GM12878 (cell line): Measurements from ENCODE around the gene COL19A1. TPM values are rescaled to one million over a fixed set of nuclear protein-coding genes. Genes with fewer than 3 reads are reported as not detected.

Source experiments
- CEBPB ChIP-seq, 2 experiments: fragments of 150-350 bp in 1 of 2; IDR thresholded peaks; 2 replicates each; pipeline ENCODE4 v1.6.1; 2012 to 2014; ENCODE audit warnings: low read depth in 2 of 2, low read length in 2 of 2, borderline replicate concordance in 1 of 2, inconsistent platforms in 1 of 2
- CREB1 ChIP-seq: IDR thresholded peaks from 2 replicates; pipeline ENCODE4 v1.6.1; 2012; ENCODE audit warnings: low read depth, mild to moderate bottlenecking, inconsistent platforms
- CREM ChIP-seq: IDR thresholded peaks from 2 replicates; pipeline ENCODE4 v1.6.1; 2014; ENCODE audit warnings: antibody characterized with exemption, low read depth
- EZH2 ChIP-seq: IDR thresholded peaks from 2 replicates; pipeline ENCODE4 v1.6.1; 2012; ENCODE audit warnings: low read depth, mild to moderate bottlenecking, control low read depth, inconsistent platforms, low read length, borderline replicate concordance; ENCODE audit not compliant: control insufficient read depth
- HCFC1 ChIP-seq: fragments of 150-350 bp; IDR thresholded peaks from 2 replicates; pipeline ENCODE4 v1.6.1; 2014; ENCODE audit warnings: low read length
- HDAC6 ChIP-seq: fragments of 200-600 bp; sonication (generic); IDR thresholded peaks from one replicate; pipeline ENCODE4 v1.8.0; 2017; ENCODE audit warnings: antibody characterized with exemption; ENCODE audit not compliant: unreplicated experiment
- IKZF2 ChIP-seq, 2 experiments: fragments of 450-650 bp; IDR thresholded peaks; 2 replicates each; pipeline ENCODE4 v1.6.1; 2017; ENCODE audit warnings: mild to moderate bottlenecking in 2 of 2, moderate library complexity in 2 of 2
- JUND ChIP-seq: IDR thresholded peaks from 2 replicates; pipeline ENCODE4 v1.6.1; 2012; ENCODE audit warnings: low read depth, mild to moderate bottlenecking, low read length, improper control_type of control experiment, moderate library complexity
- MAX ChIP-seq: IDR thresholded peaks from 2 replicates; pipeline ENCODE4 v1.6.1; 2012; ENCODE audit warnings: low read depth, low read length, improper control_type of control experiment
- NFYB ChIP-seq: IDR thresholded peaks from 2 replicates; pipeline ENCODE4 v1.6.1; 2011; ENCODE audit warnings: low read depth, mild to moderate bottlenecking, low read length, improper control_type of control experiment, moderate library complexity; ENCODE audit not compliant: insufficient read depth
- NKRF ChIP-seq: fragments of 450-650 bp; conservative IDR thresholded peaks from 2 replicates; pipeline ENCODE4 v1.6.1; 2017; ENCODE audit warnings: mild to moderate bottlenecking, moderate library complexity
- NR2C1 ChIP-seq: fragments of 450-650 bp; IDR thresholded peaks from 2 replicates; pipeline ENCODE4 v1.6.1; 2017; ENCODE audit warnings: antibody characterized with exemption, mild to moderate bottlenecking, moderate library complexity
- PAX5 ChIP-seq: IDR thresholded peaks from 2 replicates; pipeline ENCODE4 v1.6.1; 2011; ENCODE audit warnings: low read depth, low read length, borderline replicate concordance
- POLR2A ChIP-seq: IDR thresholded peaks from 2 replicates; pipeline ENCODE4 v1.6.1; 2011; ENCODE audit warnings: low read depth, mild to moderate bottlenecking, low read length
- POU2F2 ChIP-seq: IDR thresholded peaks from 3 replicates; pipeline ENCODE4 v1.6.1; 2011; ENCODE audit warnings: low read depth, mild to moderate bottlenecking, low read length, borderline replicate concordance
- RBBP5 ChIP-seq: fragments of 200-600 bp; sonication (generic); conservative IDR thresholded peaks from 2 replicates; pipeline ENCODE4 v1.6.1; 2016
- SIN3A ChIP-seq: IDR thresholded peaks from 2 replicates; pipeline ENCODE4 v1.6.1; 2012; ENCODE audit warnings: low read depth, low read length, improper control_type of control experiment
- STAT3 ChIP-seq: IDR thresholded peaks from 2 replicates; pipeline ENCODE4 v1.6.1; 2011; ENCODE audit warnings: low read depth, low read length, improper control_type of control experiment
- TCF3 ChIP-seq: IDR thresholded peaks from 2 replicates; pipeline ENCODE4 v1.6.1; 2012; ENCODE audit warnings: low read depth, mild to moderate bottlenecking, low read length, borderline replicate concordance; ENCODE audit not compliant: insufficient read depth
- USF1 ChIP-seq: IDR thresholded peaks from 2 replicates; pipeline ENCODE4 v1.6.1; 2011; ENCODE audit warnings: borderline replicate concordance, low read depth, mild to moderate bottlenecking, moderate library complexity, mixed read lengths, low read length; ENCODE audit not compliant: insufficient read depth; ENCODE audit errors: extremely low read length
- ZSCAN29 ChIP-seq: fragments of 450-650 bp; IDR thresholded peaks from 2 replicates; pipeline ENCODE4 v1.6.1; 2017; ENCODE audit warnings: mild to moderate bottlenecking, moderate library complexity
- polyA plus RNA-seq, 11 experiments: library from polyadenylated mRNA; depleted of rRNA in 4 of 11; unstranded in 6 of 11; stranded (reverse) in 5 of 11; fragments of >200 nt; fragmentation: Nextera tagmentation in 4 of 11; fragmentation: Illumina TruSeq in 1 of 11; extraction: Ambion mirVana in 4 of 11; extraction: Trizol in 1 of 11; gene quantifications; 1 replicate in 1 of 11; 2 replicates in 10 of 11; pipeline versions ENCODE4 v1.2.1 to v1.2.3, GENCODE V29; 2011 to 2016; ENCODE audit warnings: inconsistent platforms in 2 of 11, missing spikeins in 2 of 11, low read depth in 1 of 11
- total RNA-seq, 4 experiments: library from RNA; depleted of rRNA in 3 of 4; stranded (reverse); fragments of >200 nt in 3 of 4; fragmentation: Illumina TruSeq in 1 of 4; extraction: Trizol in 1 of 4; gene quantifications; 2 replicates each; pipeline versions ENCODE4 v1.2.1 to v1.2.3, GENCODE V29; 2013 to 2021
- TF ChIP-seq, protein P1 (sequence below): IDR thresholded peaks from 2 replicates; pipeline ENCODE4 v1.6.1; 2012; ENCODE audit warnings: low read length, inconsistent platforms
- TF ChIP-seq, protein P2 (sequence below): IDR thresholded peaks from 2 replicates; pipeline ENCODE4 v1.6.1; 2012; ENCODE audit warnings: improper control_type of control experiment, low read depth, low read length; ENCODE audit not compliant: insufficient replicate concordance

Gene COL19A1
- total and polyA plus RNA-seq, 10 of the 15 experiments (the other 5 are each of a cell fraction or from before 2014, with no cell fraction given): 1.1 to 13.5 (median 4.1) TPM

DNA sequence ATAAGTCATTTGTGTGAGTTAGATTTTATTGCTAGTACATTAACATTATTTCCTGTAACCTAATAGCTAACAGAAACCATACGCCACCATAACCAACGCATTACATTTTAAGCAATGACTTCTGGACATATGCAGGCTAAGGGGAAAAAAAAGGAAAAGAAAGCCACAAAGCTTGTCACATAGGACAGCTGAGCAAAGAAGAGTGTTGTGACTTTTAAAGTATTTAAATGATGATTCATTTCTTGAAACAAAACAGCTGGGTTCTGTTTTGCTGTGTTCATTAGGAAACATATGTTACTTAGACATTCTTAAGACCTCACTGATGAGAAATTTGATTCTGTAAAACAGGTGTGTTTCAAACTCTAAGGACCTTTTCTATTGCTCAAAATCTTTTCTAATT is 265.2 kb downstream of the COL19A1 start (continued):
- TF ChIP-seq NKRF (peak; percentile 47; the same call in 1 of the 2 replicates), JUND (peak; percentile 82), TCF3 (peak; percentile 79; the same call in 1 of the 2 replicates), SIN3A (peak; percentile 85), CREM (no peak), RBBP5 (no peak), MAX (no peak), POU2F2 (0 out of 3 replicates have a peak, but pooled peaks have one; percentile 36), PAX5 (no peak), CEBPB (IDR thresholded peaks at IDR 0.05; ENCODE audit: borderline replicate concordance in 1 of 2, low read depth in 2 of 2, low read length in 2 of 2) (no peak), NFYB (no peak), USF1 (no peak), STAT3 (no peak), POLR2A (no peak), HDAC6 (no peak), HCFC1 (no peak), EZH2 (no peak), ZSCAN29 (no peak), IKZF2 (IDR thresholded peaks at IDR 0.05) (peak; percentile 82 to 83), NR2C1 (no peak), CREB1 (peak; percentile 60; the same call in 1 of the 2 replicates)
- TF ChIP-seq, protein P1, sequence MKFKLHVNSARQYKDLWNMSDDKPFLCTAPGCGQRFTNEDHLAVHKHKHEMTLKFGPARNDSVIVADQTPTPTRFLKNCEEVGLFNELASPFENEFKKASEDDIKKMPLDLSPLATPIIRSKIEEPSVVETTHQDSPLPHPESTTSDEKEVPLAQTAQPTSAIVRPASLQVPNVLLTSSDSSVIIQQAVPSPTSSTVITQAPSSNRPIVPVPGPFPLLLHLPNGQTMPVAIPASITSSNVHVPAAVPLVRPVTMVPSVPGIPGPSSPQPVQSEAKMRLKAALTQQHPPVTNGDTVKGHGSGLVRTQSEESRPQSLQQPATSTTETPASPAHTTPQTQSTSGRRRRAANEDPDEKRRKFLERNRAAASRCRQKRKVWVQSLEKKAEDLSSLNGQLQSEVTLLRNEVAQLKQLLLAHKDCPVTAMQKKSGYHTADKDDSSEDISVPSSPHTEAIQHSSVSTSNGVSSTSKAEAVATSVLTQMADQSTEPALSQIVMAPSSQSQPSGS: peak; percentile 84
- TF ChIP-seq, protein P2, sequence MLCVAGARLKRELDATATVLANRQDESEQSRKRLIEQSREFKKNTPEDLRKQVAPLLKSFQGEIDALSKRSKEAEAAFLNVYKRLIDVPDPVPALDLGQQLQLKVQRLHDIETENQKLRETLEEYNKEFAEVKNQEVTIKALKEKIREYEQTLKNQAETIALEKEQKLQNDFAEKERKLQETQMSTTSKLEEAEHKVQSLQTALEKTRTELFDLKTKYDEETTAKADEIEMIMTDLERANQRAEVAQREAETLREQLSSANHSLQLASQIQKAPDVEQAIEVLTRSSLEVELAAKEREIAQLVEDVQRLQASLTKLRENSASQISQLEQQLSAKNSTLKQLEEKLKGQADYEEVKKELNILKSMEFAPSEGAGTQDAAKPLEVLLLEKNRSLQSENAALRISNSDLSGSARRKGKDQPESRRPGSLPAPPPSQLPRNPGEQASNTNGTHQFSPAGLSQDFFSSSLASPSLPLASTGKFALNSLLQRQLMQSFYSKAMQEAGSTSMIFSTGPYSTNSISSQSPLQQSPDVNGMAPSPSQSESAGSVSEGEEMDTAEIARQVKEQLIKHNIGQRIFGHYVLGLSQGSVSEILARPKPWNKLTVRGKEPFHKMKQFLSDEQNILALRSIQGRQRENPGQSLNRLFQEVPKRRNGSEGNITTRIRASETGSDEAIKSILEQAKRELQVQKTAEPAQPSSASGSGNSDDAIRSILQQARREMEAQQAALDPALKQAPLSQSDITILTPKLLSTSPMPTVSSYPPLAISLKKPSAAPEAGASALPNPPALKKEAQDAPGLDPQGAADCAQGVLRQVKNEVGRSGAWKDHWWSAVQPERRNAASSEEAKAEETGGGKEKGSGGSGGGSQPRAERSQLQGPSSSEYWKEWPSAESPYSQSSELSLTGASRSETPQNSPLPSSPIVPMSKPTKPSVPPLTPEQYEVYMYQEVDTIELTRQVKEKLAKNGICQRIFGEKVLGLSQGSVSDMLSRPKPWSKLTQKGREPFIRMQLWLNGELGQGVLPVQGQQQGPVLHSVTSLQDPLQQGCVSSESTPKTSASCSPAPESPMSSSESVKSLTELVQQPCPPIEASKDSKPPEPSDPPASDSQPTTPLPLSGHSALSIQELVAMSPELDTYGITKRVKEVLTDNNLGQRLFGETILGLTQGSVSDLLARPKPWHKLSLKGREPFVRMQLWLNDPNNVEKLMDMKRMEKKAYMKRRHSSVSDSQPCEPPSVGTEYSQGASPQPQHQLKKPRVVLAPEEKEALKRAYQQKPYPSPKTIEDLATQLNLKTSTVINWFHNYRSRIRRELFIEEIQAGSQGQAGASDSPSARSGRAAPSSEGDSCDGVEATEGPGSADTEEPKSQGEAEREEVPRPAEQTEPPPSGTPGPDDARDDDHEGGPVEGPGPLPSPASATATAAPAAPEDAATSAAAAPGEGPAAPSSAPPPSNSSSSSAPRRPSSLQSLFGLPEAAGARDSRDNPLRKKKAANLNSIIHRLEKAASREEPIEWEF: peak; percentile 61
